Measurements from ENCODE around the gene BPTF.
"Not testable (repeated sequence)": the region's sequence is repeated elsewhere in the genome, so short reads cannot be mapped to it uniquely, and the experiment has no call there.

Gene BPTF

DNA sequence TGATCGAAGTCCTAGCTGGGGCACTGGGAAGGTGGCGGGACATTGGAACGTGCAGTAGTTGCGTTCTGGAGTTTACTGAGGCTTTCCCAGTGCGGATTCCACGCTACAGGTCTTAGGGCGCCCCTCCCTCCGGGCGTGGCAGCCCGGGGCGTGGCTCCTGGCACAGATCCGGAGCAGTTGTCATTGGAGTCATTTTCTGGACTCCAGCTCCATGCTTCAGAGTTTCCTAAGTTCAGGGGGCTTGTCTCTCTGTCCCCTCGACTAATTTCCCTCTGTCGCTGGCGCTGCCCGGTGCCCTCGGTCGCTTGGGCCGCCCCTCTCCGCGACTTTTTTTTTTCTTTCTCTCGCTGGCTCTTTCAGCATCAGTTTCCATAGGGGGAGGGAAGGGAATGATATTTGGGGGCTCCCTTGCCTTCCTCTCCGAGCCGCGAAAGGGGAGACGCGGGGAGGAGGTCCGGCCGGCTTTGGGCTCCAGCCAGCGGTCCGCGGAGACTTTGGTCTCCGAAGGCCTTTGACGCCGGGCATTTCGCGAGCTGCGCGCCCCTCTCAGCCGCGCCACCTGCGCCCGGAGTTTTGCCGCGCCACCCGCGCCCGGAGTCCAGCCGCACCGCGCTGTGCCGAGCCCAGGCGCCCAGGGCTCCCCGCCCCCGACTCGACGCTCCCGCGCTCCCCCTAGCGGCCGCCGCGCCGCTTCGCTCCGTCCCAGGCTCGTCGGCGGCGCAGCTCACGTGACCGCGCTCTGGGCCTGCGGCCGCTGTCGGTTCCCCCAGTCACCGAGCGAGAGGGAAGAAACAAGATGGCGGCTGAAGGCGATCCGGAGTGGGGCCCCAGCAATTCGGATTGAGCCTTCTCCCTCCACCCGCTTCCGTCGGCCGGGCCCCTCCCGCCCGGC lies at the start of gene BPTF:
TSS of gene BPTF (plus strand) at position 769 of the 892 bp plus-strand sequence. CDS start 222 bp downstream, outside the sequence.
- no peak for FAIRE-seq

DNA sequence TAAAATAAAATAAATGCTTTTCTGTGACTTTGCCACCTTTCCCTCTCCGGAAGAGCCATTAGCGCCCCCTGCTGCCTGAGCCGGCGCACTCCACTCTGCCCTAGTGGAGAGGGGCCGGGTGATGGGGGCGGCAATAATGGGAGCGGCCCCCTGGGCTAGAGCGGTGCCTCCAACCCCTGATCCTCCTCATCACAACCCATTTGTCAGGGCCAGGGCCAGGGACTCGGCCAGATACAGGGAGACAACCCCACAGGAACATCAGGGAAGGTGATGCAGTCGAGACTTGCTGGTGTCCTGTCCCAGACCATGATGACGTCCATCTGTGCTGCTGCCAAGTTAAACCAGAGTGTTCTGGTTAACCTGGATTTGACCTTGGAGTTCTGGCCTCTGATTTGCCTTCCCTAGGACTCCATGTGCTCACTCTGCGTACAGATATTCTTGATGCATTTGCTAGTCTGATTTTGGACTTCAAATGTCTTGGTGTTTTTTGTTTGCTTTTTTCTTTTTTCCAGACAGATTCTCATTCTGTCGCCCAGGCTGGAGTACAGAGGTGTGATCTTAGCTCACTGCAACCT lies 46.1 kb upstream of the BPTF start:
- no peak for FAIRE-seq

GRCh38 chr17:67784364-67785121 lies 40.8 kb upstream of the BPTF start:
- no peak for FAIRE-seq

DNA sequence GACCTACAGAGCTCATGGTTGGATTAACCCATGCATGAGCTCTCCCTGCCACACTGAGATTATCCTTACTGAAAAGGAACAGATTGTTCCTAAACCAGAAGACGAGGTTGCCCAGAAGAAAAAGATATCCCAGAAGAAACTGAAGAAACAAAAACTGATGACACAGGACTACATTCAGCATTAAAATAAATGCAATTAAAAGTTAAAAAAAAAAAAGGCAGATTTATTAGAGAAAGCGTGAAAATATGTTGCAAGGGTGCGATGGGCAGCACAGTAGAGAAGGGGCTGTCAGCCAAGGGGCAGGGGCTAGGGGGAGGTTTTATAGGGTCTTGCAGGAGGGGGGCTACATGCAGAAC lies 40.2 kb upstream of the BPTF start:
- no peak for FAIRE-seq

DNA sequence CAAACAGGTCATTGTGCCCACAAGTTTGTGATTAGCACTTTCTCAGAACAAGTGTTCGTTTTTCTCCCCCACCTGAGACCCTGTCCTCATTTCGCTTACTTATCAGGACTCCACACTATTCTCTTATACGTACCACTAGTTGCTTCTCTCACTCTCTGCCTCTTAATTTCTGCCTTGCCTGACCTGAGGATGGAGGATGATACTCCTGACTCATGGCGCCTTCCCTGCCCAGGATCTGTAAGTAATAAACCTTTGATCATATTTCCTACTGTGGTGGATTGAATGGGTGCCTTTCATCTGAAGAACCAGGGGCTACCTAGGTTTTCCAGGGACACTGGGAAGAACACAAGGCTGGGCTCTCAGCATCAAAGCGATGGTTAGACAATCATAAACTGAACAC lies 39.8 kb upstream of the BPTF start:
- no peak for FAIRE-seq

GRCh38 chr17:67800495-67800928 lies 24.8 kb upstream of the BPTF start:
- FAIRE-seq = no peak

DNA sequence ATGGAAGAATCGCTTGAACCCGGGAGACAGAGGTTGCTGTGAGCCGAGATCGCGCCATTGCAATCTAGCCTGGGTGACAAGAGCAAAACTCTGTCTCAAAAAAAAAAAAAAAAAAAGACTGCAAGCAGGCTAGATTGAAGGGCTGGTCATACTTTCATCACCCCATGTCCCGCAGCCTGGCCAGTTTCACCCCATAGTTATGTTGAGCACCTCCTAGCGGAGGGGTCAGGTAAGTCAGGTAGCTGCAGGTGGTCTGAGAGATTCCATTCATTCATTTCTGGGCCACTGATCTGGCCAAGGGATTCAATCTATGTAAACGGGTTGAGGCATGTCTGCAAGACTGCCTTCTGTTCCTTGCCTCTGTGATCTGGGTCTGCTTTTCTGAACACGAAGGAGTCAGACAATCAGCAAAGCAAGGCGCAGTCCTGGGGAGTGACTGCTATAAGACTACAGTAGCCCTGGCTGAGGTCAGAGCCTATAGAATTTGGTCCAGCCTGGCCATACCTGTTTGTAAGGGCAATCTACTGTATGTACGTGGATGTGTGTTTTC lies 23.6 kb upstream of the BPTF start:
- no peak for FAIRE-seq

DNA sequence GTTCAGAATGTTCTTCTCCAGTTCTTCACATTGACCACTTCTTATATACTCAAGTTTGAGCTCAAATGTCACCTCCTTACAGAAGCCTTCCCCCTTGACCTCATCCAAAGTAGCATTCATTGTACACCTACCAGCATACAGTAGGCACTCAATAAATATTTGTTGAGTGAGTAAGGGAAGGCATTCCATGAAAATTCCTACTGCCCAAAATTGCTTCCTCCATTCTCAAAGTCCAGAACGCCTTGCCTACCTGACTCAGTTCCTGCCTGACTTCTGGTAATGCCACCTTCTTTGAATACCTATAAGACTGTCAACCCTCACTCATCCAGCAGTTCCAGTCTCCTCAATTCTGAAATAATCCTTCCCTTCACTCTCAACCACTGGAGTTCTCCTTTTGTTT lies 14.8 kb upstream of the BPTF start:
- FAIRE-seq = no peak

- not testable (repeated sequence) for FAIRE-seq
Measured at GRCh38 chr17:67812380-67812779, 12.9 kb upstream of the BPTF start.

DNA sequence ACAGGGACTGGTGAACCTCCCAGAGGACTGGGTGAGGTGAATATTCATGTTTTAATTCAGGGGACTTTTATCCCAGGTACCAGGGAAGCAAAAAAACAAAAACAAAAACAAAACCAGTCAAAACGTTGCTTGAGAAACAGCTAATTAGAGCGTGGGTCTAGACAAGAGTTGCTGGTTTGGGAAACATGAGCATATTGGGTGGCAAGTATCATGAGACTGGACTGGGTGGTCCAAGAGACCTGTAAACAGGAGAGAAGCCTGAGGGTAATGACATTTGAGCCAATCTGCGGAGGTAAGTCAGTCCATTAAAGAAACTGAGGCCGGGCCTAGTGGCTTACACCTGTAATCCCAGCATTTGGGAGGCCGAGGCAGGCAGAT lies 11.5 kb upstream of the BPTF start:
- no peak for FAIRE-seq

DNA sequence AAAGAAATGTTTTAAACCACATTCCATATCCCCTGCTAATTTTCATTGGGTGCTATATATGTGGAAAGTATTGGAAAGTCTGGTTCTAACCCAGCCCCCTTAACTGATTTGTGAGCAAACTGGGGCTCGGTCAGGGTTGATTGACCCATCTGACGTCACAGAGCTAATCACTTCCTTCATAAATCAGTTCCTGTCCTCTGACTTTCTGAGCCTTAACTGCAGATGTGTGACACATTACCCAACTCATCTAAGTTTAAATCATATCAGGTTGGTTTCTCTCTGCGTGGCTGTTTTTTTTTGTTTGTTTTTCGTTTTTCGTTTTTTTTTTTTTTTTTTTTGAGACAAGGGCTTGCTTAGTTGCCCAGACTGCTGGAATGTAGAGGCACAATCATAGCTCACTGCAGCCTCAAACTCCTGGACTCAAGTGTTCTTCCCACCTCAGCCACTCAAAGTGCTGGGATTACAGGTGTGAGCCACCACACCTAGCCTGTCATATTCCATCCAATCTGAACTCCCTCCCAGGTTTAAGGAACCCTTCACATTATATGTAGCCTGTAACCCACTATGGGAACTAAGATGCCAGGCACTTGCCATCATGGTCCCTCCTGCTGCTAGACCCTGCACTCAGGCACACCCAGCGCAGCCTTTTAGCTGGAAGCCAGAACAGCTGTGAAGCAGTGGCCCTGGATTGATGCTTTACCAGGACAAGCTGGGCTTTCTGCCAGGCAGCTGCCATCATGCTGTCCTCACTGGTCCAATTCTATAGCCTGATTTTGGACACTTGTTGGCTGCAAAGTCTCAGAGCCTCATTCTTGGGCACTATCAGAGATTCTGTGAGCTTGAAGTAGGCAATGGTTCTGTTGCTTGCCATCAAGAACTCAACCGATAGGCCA lies 6.9 kb upstream of the BPTF start:
- FAIRE-seq = no peak

- FAIRE-seq = no peak
Measured at GRCh38 chr17:67819722-67820121, 5.6 kb upstream of the BPTF start.

- no peak for FAIRE-seq
Measured at GRCh38 chr17:67821871-67822367, 3.4 kb upstream of the BPTF start.

GRCh38 chr17:67825627-67826601 lies 611 bp downstream of the BPTF start:
- FAIRE-seq = not testable (repeated sequence)

DNA sequence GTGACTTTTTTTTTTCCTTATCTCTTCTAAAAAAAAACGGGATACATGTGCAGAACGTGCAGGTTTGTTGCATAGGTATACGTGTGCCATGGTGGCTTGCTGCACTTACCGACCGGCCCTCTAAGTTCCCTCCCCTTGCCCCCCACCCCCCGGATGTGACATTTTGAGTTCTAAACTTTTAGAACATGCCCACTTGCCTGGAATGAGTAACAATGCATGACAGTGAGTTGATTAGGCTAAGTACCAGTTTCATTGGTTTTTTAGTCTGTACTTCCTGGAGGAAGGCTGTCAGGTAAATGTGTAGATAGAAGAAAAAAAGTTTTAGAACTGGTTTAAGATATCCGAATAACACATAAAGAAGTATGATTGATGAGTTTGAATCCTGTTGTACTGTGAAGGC lies 4.0 kb downstream of the BPTF start:
- FAIRE-seq = no peak

DNA sequence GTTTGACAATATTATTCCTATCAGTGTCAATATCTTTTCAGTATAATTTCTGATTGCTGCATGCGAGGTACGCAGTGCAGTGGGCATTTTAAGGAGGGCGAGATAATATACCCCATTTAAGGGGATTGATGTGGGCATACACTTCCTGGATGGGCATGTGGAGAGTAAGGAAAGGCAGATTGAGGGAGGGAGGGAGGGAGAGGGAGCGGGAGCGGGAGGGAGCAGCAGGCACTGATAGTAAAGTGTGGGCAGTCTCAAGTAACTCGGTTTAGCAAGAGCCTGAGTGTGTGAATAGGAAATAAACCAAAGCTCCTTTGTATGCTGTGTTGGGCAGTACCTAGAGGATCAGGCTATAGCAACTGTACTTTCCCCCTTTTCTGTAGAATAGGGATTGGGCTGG lies 5.1 kb downstream of the BPTF start:
- FAIRE-seq = no peak

GRCh38 chr17:67831268-67831667 lies 6.0 kb downstream of the BPTF start:
- FAIRE-seq = no peak

DNA sequence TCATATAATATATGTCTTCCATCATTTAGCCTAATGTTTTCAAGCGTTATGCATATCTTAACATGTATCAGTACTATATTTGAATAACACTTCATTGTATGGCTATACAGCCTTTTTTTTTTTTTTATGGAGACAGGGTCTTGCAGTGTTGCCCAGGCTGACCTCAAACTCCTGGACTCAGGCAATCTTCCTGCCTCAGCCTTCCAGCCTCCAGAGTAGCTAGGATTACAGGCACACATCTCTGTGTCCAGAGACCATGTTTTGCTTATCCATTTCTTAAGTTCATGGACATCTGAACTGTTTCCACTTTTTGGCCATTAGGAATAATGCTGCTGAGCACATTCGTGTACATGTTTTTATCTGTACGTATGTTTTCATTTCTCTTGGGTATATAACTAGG lies 7.8 kb downstream of the BPTF start:
- no peak for FAIRE-seq

GRCh38 chr17:67833946-67834631 lies 8.8 kb downstream of the BPTF start:
- no peak for FAIRE-seq

DNA sequence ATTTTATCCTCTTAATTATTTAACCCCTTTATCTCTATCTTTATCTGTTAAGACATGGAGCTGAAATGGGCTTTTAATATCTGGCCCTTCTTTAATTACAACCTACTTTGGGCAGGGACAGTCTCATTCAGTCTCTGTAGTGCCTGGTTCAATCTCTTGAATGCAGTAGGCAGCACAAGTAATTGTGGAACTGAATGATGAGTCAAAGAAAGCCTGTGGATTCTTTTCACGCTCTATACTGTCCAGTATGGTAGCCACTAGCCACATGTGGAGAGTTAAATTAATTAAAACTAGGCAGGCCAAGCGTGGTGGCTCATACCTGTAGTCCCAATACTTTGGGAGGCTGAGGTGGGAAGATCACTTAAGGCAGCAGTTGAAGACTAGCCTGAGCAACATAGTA lies 9.3 kb downstream of the BPTF start:
- FAIRE-seq = no peak
